HG03354 (cell line): ENCODE measurements around the gene KRTAP5-7.
"Not testable (repeated sequence)": the region's sequence is repeated elsewhere in the genome, so short reads cannot be mapped to it uniquely, and the experiment has no call there.

Experiments used
- ATAC-seq: cut with Tn5 transposase; IDR thresholded peaks from one replicate; pipeline ENCODE4 v1.9.1; 2021; ENCODE audit warnings: mild to moderate bottlenecking; ENCODE audit not compliant: unreplicated experiment, poor library complexity, severe bottlenecking

Gene KRTAP5-7, protein sequence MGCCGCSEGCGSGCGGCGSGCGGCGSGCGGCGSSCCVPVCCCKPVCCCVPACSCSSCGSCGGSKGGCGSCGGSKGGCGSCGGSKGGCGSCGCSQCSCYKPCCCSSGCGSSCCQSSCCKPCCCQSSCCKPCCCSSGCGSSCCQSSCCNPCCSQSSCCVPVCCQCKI

DNA sequence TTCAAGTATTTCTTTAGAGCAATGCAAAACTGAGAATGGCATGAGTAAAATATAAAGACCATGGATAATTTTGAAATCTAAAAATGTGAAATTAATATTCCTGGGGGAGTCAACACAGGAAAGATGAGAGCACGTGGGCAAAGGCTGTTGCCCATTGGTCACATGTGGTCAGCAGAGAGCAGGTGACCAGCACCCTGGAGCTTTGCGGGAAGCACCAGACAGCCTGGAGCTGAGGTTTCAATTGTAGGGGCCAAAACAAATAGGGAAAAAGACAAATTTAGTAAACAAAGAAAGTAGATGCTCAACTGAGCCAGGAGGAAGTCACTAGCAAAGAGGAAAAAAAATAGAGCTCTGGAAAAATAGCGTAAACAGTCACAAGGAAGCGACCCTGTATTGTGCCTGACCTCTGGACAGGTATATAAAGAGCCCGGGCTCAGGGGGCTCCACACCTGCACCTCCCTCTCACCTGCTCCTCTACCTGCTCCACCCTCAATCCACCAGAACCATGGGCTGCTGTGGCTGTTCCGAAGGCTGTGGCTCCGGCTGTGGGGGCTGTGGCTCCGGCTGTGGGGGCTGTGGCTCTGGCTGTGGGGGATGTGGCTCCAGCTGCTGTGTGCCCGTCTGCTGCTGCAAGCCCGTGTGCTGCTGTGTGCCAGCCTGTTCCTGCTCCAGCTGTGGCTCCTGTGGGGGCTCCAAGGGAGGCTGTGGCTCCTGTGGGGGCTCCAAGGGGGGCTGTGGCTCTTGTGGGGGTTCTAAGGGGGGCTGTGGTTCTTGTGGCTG is at the start of gene KRTAP5-7:
Gene KRTAP5-7 (plus strand): TSS at position 472 of the 780 bp plus-strand sequence. CDS start 34 bp downstream, at position 506.
- not testable (repeated sequence) for ATAC-seq

- ATAC-seq: no peak
Measured at GRCh38 chr11:71477641-71478527, 49.2 kb upstream of the KRTAP5-7 start.

- no peak for ATAC-seq
Measured at GRCh38 chr11:71478528-71478840, 48.6 kb upstream of the KRTAP5-7 start.

GRCh38 chr11:71481101-71481960 is 45.7 kb upstream of the KRTAP5-7 start:
- ATAC-seq: no peak

- ATAC-seq: no peak
Measured at GRCh38 chr11:71482216-71482615, 44.9 kb upstream of the KRTAP5-7 start.

DNA sequence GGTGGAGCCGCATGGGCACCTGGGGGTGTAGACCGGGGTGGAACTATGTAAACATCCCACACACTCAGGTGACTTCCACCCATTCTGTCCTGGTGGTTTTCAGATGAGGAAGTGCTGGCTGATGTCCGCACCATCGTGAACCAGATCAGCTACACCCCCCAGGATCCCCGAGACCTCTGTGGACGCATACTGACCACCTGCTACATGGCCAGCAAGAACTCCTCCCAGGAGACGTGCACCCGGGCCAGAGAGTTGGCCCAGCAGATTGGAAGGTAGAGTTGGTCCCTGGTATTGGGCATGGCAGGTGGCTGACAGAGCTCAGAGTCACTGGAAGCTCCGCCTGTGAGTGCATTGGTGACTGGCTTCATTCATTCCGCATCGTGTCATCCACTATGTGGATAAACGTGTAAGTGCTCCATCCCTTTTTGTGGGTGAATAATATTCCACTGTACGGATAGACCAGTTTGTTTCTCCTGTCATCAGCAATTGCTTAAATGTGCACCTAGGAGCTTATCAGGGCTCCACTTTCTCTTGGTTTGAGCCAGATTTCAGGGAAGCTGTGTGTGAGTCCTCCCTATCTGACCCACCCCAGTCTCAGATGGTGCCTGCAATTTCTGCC is 44.2 kb upstream of the KRTAP5-7 start:
- no peak for ATAC-seq

GRCh38 chr11:71483692-71484091 is 43.4 kb upstream of the KRTAP5-7 start:
- no peak for ATAC-seq

GRCh38 chr11:71484248-71485062 is 42.6 kb upstream of the KRTAP5-7 start:
- ATAC-seq: no peak

- no peak for ATAC-seq
Measured at GRCh38 chr11:71485063-71485399, 42.0 kb upstream of the KRTAP5-7 start.

- no peak for ATAC-seq
Measured at GRCh38 chr11:71485466-71485865, 41.6 kb upstream of the KRTAP5-7 start.

DNA sequence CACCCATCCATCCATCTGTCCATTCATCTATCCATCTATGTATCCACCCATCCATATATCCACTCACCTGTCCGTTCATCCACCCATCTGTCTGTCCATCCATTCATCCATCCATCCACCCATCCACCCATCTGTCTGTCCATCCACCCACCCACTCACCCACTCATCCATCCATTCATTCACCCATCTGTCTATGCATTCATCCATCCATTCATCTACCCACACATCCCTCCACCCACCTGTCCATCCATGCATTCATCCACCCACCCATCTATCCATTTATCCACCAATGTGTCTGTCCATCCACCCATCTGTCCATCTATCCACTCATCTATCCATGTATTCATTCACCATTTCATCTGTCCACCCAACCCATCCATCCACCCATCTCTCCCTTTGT is 40.7 kb upstream of the KRTAP5-7 start:
- no peak for ATAC-seq

GRCh38 chr11:71488681-71489270 is 38.3 kb upstream of the KRTAP5-7 start:
- no peak for ATAC-seq

DNA sequence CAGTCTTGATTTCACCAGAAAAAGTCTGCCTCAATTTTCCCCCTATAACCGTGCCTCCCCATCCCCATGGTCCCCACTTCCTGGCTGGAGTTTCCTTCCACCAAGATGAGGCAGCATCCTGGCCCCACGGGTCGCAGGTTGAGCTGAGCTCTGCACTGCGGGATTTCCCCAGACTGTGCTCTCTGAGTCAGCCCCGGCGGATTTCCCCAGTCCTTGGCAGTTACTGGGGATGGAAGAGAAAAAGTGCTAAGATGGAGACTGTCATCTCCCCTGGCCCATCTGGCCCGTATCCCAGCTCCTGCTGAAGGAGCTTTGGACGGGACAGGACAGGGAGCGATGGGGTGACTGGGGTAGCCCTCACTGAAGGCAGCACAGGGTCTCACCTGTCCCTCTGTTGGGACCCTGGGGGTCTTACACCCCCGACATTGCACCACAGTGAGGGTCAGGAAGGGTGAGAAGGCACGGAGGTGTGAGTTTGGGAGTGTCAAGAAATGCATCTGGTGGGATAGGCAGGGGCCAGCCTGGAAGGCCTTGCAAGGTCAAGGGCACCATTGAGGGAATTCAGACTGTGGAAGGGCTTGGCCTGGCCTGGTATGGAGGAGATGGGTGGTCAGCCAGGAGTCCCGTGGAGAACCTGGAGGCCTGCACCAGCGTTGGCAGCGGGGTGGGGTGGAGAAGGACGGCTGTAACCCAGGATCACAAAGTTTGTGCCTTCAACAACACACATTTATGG is 37.6 kb upstream of the KRTAP5-7 start:
- no peak for ATAC-seq

- no peak for ATAC-seq
Measured at GRCh38 chr11:71490044-71490730, 36.9 kb upstream of the KRTAP5-7 start.

GRCh38 chr11:71490731-71491390 is 36.2 kb upstream of the KRTAP5-7 start:
- ATAC-seq: no peak

- no peak for ATAC-seq
Measured at GRCh38 chr11:71491531-71491930, 35.5 kb upstream of the KRTAP5-7 start.

- no peak for ATAC-seq
Measured at GRCh38 chr11:71491940-71492339, 35.1 kb upstream of the KRTAP5-7 start.
